Liver (tissue), 9 donors: Measurements from ENCODE around the gene RALGAPA2. TPM values are rescaled to one million over a fixed set of nuclear protein-coding genes. Genes with fewer than 3 reads are reported as not detected.
A peak's percentile ranks its signal among the peaks of the same experiment; 100 is the strongest.

ENCODE experiments used
- DNase-seq: peaks from one replicate; pipeline ENCODE4 v3.0.0-alpha.2; 2017; ENCODE audit warnings: low spot score
- H3K27ac ChIP-seq, 2 donors: one replicate each; pipeline ENCODE4 v1.7.0; 2013; ENCODE audit warnings: inconsistent platforms in 2 of 2, low read length in 2 of 2, control low read depth in 1 of 2, low read depth in 1 of 2, mild to moderate bottlenecking in 1 of 2
- H3K27me3 ChIP-seq, 4 donors: one replicate each; pipeline versions ENCODE4 v1.6.1 to v1.7.0; 2013; ENCODE audit warnings: low read length in 3 of 4, inconsistent platforms in 1 of 4, mild to moderate bottlenecking in 1 of 4, moderate library complexity in 1 of 4; ENCODE audit not compliant: control insufficient read depth in 4 of 4, insufficient read depth in 4 of 4
- H3K36me3 ChIP-seq, 4 donors: one replicate each; pipeline versions ENCODE4 v1.6.1 to v1.7.0; 2013; ENCODE audit warnings: low read length in 3 of 4, mild to moderate bottlenecking in 3 of 4, low read depth in 1 of 4, moderate library complexity in 1 of 4; ENCODE audit not compliant: control insufficient read depth in 4 of 4, insufficient read depth in 3 of 4
- H3K4me1 ChIP-seq, 4 donors: one replicate each; pipeline versions ENCODE4 v1.6.1 to v1.7.0; 2013; ENCODE audit warnings: low read length in 3 of 4, mild to moderate bottlenecking in 3 of 4, moderate library complexity in 1 of 4; ENCODE audit not compliant: control insufficient read depth in 4 of 4, insufficient read depth in 4 of 4
- H3K4me3 ChIP-seq, 3 donors: one replicate each; pipeline versions ENCODE4 v1.6.1 to v1.7.0; 2013; ENCODE audit warnings: low read length in 3 of 3, control low read depth in 1 of 3, low read depth in 1 of 3, mild to moderate bottlenecking in 1 of 3
- H3K9ac ChIP-seq, 2 donors: one replicate each; pipeline ENCODE4 v1.7.0; 2013; ENCODE audit warnings: low read length in 2 of 2, mild to moderate bottlenecking in 2 of 2, moderate library complexity in 2 of 2, control low read depth in 1 of 2, low read depth in 1 of 2
- H3K9me3 ChIP-seq, 4 donors: one replicate each; pipeline versions ENCODE4 v1.6.1 to v1.7.0; 2013; ENCODE audit warnings: low read length in 3 of 4; ENCODE audit not compliant: control insufficient read depth in 4 of 4
- ATF3 ChIP-seq: IDR thresholded peaks from 2 replicates; pipeline ENCODE4 v1.6.1; 2016; ENCODE audit warnings: antibody characterized with exemption
- FOXA1 ChIP-seq: IDR thresholded peaks from 2 replicates; pipeline ENCODE4 v1.6.1; 2016; ENCODE audit warnings: antibody characterized with exemption
- FOXA2 ChIP-seq: IDR thresholded peaks from 2 replicates; pipeline ENCODE4 v1.6.1; 2016; ENCODE audit warnings: antibody characterized with exemption
- GABPA ChIP-seq, 2 donors: IDR thresholded peaks in 1 of 2; conservative IDR thresholded peaks in 1 of 2; 2 replicates each; pipeline ENCODE4 v1.6.1; 2016; ENCODE audit warnings: antibody characterized with exemption in 2 of 2, mild to moderate bottlenecking in 1 of 2, moderate library complexity in 1 of 2
- HNF4A ChIP-seq, 2 donors: conservative IDR thresholded peaks; 2 replicates each; pipeline ENCODE4 v1.6.1; 2016; ENCODE audit warnings: antibody characterized with exemption in 2 of 2, mild to moderate bottlenecking in 2 of 2
- HNF4G ChIP-seq: IDR thresholded peaks from 2 replicates; pipeline ENCODE4 v1.6.1; 2016; ENCODE audit warnings: antibody characterized with exemption
- JUND ChIP-seq, 2 donors: IDR thresholded peaks; 2 replicates each; pipeline ENCODE4 v1.6.1; 2016; ENCODE audit warnings: antibody characterized with exemption in 2 of 2
- MAX ChIP-seq: IDR thresholded peaks from 2 replicates; pipeline ENCODE4 v1.6.1; 2016; ENCODE audit warnings: antibody characterized with exemption
- NR2F2 ChIP-seq: IDR thresholded peaks from 2 replicates; pipeline ENCODE4 v1.6.1; 2016; ENCODE audit warnings: antibody characterized with exemption
- SP1 ChIP-seq: IDR thresholded peaks from 2 replicates; pipeline ENCODE4 v1.6.1; 2018; ENCODE audit warnings: antibody characterized with exemption, mild to moderate bottlenecking
- TAF1 ChIP-seq: conservative IDR thresholded peaks from 2 replicates; pipeline ENCODE4 v1.6.1; 2016; ENCODE audit warnings: antibody characterized with exemption, mild to moderate bottlenecking
- YY1 ChIP-seq: IDR thresholded peaks from 2 replicates; pipeline ENCODE4 v1.6.1; 2016; ENCODE audit warnings: antibody characterized with exemption, mild to moderate bottlenecking
- ZBTB33 ChIP-seq: IDR thresholded peaks from 2 replicates; pipeline ENCODE4 v1.6.1; 2016; ENCODE audit warnings: antibody characterized with exemption
- WGBS: extraction: QIAGEN DNeasy Blood & Tissue Kit; methylation state at CpG from one replicate; pipeline ENCODE4 v1.1.7; 2013; 5-methylcytosine and 5-hydroxymethylcytosine counted together
- polyA plus RNA-seq, 2 donors: library from polyadenylated mRNA; stranded (reverse) in 1 of 2; unstranded in 1 of 2; fragments of 200-250 nt in 1 of 2; fragments of >200 nt in 1 of 2; fragmentation: Nextera tagmentation in 1 of 2; extraction: Ambion mirVana in 1 of 2; gene quantifications; one replicate each; pipeline versions ENCODE4 v1.2.1 to v1.2.3, GENCODE V29; 2013 to 2015
- total RNA-seq, 2 donors: library from RNA; depleted of rRNA; stranded (reverse); fragments of >200 nt; gene quantifications; one replicate each; pipeline ENCODE4 v1.2.3, GENCODE V29; 2014
- donor health status: healthy.
- donor health status: healthy.
- donor health status: healthy.
- donor health status: healthy.
- donor health status: healthy.

RALGAPA2 gene
- total and polyA plus RNA-seq, 4 donors, result 14.8 to 89.9 (median 25.1) TPM

DNA sequence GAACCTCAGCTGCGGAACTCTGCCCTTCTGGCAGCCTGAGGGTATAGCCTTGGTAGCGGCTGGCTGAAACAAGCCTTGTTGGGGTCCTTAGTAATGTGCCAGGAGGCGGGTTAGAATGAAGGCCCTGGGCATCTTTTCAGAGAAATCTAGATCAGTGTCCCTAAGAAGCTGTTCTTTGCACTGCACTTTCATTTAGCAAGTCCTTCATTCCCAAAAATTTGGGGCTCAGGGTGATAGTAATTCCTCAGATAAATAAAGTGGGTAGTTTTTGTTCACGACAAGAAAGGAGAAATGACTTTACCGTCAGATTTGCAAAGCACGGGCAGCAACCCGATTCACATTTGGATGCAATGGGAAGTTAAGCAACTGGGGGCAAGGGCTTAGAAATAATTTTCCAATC, 341.4 kb downstream of the RALGAPA2 start:
- peaks cover 2 to 33% (median 17%) of the 10 kb centered on the region in 4 donors for H3K27me3 ChIP-seq
- no peak for DNase-seq
- WGBS, result 23% methylated on average over 7 of the region's 7 CpGs
- TF ChIP-seq ZBTB33 (no peak), JUND (IDR thresholded peaks at IDR 0.05) (no peak), TAF1 (no peak), ATF3 (no peak), GABPA (IDR thresholded peaks at IDR 0.05 in 1 of 2, conservative IDR thresholded peaks at IDR 0.05 in 1 of 2) (no peak)
- H3K36me3 ChIP-seq, result no peaks in the 10 kb centered on the region
- no peak overlapping the region for H3K27ac ChIP-seq
- H3K9me3 ChIP-seq, result no peaks in the 10 kb centered on the region
- H3K4me1 ChIP-seq, result peaks cover 17 to 31% (median 22%) of the 10 kb centered on the region in 4 donors
- H3K9ac ChIP-seq, result no peak overlapping the region
- no peak overlapping the region for H3K4me3 ChIP-seq

- H3K36me3 ChIP-seq, result no peaks in the 10 kb centered on the region
- TF ChIP-seq FOXA1, result no peak
- TF ChIP-seq ATF3, result no peak
- no peak for TF ChIP-seq MAX
- WGBS, result 12% methylated on average over 10 of the region's 10 CpGs
Observed at GRCh38 chr20:20370094-20370575, 342.3 kb downstream of the RALGAPA2 start.

GRCh38 chr20:20369250-20370093, 343.0 kb downstream of the RALGAPA2 start:
- Histone ChIP-seq H3K9ac (no peak overlapping the region), H3K27me3 (peaks cover 0 to 43% (median 21%) of the 10 kb centered on the region in 4 donors), H3K36me3 (no peaks in the 10 kb centered on the region), H3K4me3 (peak overlapping the region in 1 of 3 donors; percentile 52), H3K4me1 (peaks cover 20 to 33% (median 23%) of the 10 kb centered on the region in 4 donors), H3K27ac (no peak overlapping the region), H3K9me3 (no peaks in the 10 kb centered on the region)
- DNase-seq, result no peak
- WGBS, result 2% methylated on average over 86 of the region's 86 CpGs
- no peak for TF ChIP-seq TAF1
- TF ChIP-seq YY1, result no peak
- TF ChIP-seq GABPA (IDR thresholded peaks at IDR 0.05 in 1 of 2, conservative IDR thresholded peaks at IDR 0.05 in 1 of 2), result no peak
- no peak for TF ChIP-seq MAX
- no peak for TF ChIP-seq FOXA2
- no peak for TF ChIP-seq NR2F2
- TF ChIP-seq HNF4A (conservative IDR thresholded peaks at IDR 0.05), result no peak
- TF ChIP-seq SP1, result no peak
- no peak for TF ChIP-seq HNF4G
- TF ChIP-seq ATF3, result no peak
- no peak for TF ChIP-seq ZBTB33

More at GRCh38 chr20:20370094-20370575, 342.3 kb downstream of the RALGAPA2 start:
- peaks cover 2 to 37% (median 20%) of the 10 kb centered on the region in 4 donors for H3K27me3 ChIP-seq
- no peaks in the 10 kb centered on the region for H3K9me3 ChIP-seq
- no peak overlapping the region for H3K27ac ChIP-seq
- H3K4me1 ChIP-seq, result peaks cover 17 to 31% (median 22%) of the 10 kb centered on the region in 4 donors
- H3K4me3 ChIP-seq, result no peak overlapping the region
- no peak for DNase-seq
- no peak overlapping the region for H3K9ac ChIP-seq
